Stimulated activated CD8-positive, alpha-beta memory T cell treated with anti-CD3 and anti-CD28 coated beads, Interleukin-15, amount 100 ng/mL, for 48 hours (primary cell): ENCODE measurements around the gene DOCK3.

Experiments
- DNase-seq, 2 donors: peaks; one replicate each; pipeline ENCODE4 v3.0.0-alpha.2; 2020; ENCODE audit warnings: low read depth in 2 of 2

DOCK3 gene

GRCh38 chr3:51400166-51400565 lies 725.4 kb downstream of the DOCK3 start:
- DNase-seq = no peak

- no peak for DNase-seq
These were observed 727.0 kb downstream of the DOCK3 start for GRCh38 chr3:51401735-51402134.

GRCh38 chr3:51403675-51404074 lies 728.9 kb downstream of the DOCK3 start:
- no peak for DNase-seq

- no peak for DNase-seq
These were observed 733.3 kb downstream of the DOCK3 start for GRCh38 chr3:51408021-51408420.

GRCh38 chr3:51408813-51409212 lies 734.1 kb downstream of the DOCK3 start:
- no peak for DNase-seq

- no peak for DNase-seq
These were observed 747.5 kb downstream of the DOCK3 start for GRCh38 chr3:51422211-51422610.

- DNase-seq = no peak
These were observed 752.2 kb downstream of the DOCK3 start for GRCh38 chr3:51426921-51427320.

GRCh38 chr3:51429138-51429537 lies 754.4 kb downstream of the DOCK3 start:
- DNase-seq = no peak
